NCI-H2196 treated with DMSO at 0.1 percent for 48 hours (cell line): Measurements from ENCODE around the gene KEL.

ENCODE experiments used
- DNase-seq: peaks from one replicate; lab custom pipeline; 2025; ENCODE audit not compliant: unreplicated experiment; lab: John Stamatoyannopoulos, UW

KEL gene

DNA sequence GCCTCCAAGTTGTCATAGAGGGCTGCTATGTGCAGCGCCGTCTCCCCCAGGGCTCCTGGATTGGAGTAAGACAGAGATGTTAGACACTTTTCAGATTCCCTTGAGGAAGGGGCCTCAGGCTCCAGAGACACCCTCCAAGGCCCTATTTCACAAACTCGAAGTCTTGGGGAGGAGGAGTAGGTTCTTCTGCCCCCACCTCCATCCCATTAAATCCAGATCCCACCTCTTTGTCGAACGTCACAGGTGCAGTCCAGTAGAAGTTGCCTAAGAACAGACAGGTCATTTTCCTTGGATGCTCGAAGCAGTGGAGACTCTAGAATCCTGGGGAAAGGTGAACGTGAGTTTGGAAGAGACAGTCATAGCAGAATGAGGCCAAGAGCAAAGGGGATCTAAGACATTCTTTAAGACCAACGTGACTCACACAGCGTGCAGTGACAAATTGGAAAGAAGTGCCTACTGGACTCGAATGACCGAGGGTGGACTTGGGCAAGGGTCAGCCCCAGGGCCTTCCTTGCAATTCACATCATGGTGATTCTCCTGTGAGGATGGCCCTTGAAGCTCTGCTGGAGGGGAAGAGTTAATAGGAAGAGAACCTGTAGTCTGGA lies 31.9 kb downstream of the KEL start:
- DNase-seq, result no peak

DNA sequence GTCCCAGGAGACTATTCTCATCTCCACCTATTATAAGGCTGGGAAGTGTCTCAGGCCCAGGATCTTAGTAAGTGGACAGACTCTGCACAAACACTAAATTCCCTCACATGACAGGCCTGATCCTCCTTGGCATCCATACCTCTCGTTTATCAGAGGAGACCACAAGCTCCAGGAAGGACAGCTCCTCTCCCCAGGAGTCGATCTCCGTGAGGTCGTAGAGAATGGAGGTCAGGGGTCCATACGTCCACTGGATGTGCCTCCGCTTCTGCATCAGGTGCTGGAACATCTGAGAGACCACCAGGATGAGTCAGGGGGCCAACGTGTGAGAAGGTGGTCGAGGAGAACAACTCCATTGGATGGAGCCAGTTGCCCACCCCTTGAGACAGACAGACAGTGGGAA lies 34.2 kb downstream of the KEL start:
- DNase-seq, result no peak

DNA sequence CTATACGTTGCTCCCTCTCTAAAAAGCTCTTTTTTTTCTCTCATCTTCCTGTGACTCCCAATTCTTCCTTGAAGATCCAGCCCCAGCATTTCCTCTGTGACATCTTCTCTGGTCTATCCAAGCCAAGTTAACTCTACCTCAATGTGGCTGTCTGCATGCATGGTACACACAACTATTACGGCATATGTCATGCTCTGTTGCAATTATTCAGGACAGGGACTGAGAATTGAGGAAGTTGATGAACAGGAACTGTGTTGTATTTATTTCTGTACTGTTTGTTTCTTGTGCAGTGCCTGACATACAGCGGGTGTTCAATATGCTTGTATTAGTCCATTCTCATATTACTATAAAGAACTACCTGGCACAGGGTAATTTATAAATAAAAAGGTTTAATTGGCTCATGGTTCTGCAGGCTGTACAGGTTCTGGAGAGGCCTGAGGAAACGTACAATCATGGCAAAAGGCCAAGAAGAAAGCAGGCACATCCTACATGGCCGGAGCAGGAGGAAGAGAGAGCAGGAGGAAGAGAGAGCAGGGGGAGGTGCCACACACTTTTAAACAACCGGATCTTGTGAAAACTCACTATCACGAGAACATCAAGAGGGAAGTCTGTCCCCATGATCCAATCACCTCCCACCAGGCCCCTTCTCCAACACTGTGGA lies 34.9 kb downstream of the KEL start:
- no peak for DNase-seq

DNA sequence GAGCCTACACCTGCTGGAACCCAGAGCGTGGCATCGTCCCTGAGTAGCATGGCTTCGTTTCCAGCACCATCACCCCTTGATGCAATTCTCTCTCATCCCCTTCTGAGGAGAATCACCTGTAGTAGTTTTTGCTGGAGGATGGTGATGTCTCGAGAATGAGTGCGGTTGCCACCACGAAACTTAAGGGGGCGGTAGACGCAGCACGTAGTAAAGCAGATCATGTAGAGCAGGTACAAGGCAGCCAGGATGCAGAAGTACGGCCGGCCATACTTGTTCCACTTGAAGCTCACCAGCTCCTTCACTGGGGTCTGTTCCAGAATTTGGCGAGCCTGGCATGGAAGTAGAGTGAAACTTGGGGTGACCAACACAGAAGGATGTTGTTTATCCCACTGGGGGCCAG lies 36.8 kb downstream of the KEL start:
- DNase-seq, result no peak

DNA sequence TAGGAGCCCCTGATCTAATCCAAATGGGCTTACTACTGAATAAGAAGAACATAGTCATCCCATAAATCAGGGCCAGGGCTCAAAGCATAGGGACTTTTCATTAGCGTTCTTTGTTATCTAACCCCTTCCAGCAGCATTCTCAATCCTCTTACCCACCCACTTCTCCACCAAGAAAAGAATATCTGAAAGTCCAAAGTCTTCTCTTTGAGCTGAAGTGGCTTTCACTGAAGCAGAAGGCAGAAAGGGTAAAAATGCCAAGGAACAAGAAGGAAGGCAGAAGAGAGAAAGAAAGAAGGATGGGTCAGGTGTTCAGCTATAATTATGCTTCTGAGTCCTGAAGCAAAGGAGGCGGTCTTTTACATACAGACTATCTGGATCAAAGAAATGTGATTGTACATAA lies 38.8 kb downstream of the KEL start:
- no peak for DNase-seq

DNA sequence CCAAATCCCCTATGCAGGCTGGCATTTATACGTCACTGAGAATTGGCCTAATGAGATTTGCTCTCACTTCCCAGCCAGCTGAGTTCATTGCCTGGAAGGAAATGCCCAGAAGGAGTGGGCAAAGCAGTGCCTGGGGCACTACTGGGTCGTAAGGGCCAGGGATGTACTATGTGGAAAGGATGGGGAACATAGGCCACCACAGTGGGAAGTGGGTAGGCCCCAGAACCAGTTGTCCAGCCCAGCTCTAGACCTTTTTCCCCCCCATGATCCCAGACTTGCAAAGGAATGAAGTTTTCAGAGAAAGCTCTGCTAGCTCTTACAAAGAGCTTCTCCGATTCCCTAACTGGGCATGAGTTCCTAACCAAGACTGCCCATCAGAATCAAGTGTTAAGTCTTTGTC lies 42.5 kb downstream of the KEL start:
- DNase-seq, result no peak

DNA sequence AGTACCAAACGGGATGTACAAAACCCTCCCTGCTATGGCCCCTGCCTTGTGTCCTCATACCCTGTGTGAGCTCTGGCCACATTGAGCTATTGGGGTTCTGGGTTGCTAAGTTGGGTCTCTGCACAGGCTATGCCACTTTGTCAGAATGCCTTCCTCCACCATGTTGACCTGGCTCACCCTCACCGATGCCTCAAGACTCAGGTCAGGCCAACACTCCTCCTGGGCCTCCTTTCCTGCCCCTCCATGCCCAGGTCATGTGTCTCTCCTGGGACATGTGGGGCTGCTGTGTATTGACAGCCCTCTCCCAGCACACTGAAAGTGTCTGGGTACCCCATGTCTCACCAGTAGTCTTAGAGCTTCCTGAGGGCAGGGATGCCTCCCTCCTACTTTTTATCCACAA lies 43.3 kb downstream of the KEL start:
- no peak for DNase-seq

DNA sequence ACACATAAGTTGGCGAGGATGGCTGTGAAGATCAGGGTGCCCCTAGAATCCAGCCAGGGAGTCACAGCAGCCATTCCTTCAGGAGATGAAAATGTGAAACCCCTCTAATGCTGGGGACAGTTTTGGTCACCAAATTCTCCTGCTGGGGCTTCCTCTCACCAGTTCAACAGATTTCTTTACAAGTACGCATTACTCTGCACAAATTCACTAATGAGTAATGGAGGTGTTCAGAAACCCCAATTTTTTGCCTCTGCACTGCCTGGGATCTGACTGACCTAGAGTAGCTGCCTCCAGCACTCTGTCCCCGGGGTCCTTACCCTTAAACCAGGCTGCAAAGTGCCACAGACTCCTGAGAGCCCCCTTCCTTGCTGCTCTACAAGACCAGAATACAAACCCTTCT lies 44.7 kb downstream of the KEL start:
- no peak for DNase-seq

DNA sequence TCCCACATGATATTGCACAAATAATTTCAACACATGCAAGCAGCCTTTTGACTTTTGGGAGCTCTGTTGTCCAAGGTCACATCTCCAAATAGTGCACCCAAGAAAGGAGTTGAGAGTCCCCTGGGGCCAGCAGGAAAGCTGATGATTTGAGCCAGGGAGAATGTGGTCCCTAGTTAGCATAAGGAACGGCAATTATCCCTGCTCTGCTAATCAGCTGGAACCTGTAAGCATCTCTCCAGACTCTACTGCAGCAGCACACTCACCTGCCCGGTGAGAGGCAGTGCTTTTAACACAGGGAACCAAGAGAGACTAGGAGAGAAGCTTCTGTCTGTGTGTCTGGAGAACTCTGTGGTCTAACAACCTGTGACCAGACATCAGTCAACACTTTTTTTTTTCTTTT lies 45.7 kb downstream of the KEL start:
- DNase-seq, result no peak

DNA sequence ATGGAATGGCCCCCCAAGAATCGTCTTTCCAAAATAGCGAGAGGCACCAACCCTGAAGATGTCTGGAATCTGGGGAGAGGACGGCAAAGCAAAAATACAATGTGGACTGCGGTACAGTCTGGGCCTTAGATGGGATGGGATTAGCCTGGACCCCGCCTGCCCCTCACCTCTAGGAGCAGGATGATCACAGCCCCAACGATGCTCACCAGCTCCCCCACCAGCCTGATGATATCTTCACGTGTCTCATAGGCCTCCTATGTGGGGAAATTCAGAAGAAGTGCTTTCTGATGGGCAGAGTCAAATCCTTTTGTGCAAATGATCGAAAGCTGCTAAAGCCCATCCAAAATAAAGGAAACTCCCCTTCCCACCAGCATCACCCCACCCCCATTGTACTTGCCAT lies 46.8 kb downstream of the KEL start:
- DNase-seq, result no peak

DNA sequence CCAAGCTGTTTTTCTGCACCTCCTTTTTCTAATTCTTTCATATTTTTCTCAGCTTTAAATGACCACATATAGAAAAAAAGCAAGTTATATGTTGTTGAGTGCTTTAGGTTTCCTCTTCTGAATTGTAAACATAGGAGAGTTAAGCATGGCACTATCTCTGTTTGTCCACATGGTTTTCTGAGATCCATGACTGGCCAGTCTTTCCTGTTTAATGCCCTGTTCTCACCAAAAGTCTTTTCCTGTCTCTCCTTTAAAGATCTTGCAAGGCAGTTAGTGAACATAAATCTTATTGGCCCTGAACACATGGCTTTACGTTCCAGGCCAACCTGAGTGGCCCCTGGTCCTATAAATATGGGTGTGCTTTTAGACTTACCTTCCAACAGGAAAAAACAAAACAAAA lies 48.0 kb downstream of the KEL start:
- DNase-seq, result no peak

DNA sequence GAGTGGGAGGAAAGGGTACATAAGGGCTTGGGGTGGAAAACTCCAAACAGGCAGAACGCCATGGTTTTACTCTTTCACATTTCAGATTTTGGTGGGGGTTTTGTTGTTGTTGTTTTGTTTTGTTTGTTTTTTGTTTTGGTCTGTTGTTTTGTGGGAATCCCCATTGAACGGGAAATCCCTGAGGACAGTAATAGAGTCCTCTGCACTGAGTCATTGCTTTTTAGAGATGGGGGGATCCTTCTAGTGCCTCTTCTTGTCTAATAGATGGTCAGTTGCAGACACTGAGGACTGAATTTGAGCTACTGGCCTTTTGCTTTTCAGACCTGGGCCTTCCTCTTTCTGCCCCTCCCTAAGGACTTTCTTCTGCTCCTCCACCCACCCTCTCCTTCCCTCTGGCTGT lies 48.6 kb downstream of the KEL start:
- DNase-seq, result no peak

DNA sequence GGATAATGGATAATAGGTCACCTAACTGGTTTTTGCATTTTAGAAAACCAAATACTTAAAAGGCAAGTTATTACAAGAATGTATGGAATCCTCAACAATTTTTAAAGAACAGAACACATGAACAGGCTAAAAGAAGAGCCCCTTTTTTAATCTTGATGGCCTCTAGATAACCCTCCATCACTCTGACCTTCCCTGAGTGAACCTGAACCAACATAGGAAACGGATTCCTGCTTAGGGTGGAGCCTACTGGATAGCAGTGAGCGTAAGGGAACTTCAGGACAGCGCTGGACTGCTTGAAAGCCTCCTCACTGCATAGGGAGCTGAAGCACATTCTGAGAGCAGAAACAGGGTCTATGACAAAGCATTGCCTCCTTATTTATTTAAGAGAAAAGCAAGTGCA lies 49.1 kb downstream of the KEL start:
- no peak for DNase-seq

DNA sequence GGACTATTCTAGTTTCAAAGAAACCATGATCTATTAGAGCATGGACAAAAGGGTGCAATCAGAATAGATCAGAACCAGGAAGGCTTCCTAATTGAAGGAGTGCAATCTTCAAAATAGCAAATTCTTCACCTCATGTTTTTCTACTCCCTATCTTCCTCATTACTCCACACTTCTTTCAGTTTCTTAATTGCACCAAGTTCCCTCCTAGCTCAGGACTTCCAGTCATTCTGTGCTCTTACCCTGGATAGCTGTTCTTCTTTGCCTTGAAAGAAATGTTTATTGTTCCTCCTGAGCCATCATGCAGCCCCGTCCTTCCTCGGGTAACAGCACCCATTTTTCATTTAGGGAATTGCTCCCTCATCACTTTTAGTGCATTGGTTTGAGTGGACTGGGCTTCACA lies 51.7 kb downstream of the KEL start:
- DNase-seq, result no peak

DNA sequence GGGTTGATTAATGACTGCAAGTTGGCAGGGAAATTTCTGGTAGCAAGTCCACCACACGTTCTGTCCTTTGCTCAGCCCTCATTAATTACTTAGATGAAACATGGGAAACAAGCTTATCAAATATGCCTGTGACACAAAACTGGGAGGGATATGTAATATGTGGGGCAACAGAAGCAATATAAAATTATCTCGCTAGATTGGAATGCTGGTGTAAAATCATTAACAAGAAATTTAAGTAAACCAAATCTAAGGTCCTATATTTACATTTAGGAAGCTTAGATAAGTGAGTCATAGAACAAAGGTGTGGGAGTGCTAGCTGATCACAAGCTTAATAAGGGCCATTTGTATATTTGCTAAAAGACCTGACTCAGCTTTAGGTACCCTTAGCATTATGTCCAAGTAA lies 52.1 kb downstream of the KEL start:
- DNase-seq, result no peak

DNA sequence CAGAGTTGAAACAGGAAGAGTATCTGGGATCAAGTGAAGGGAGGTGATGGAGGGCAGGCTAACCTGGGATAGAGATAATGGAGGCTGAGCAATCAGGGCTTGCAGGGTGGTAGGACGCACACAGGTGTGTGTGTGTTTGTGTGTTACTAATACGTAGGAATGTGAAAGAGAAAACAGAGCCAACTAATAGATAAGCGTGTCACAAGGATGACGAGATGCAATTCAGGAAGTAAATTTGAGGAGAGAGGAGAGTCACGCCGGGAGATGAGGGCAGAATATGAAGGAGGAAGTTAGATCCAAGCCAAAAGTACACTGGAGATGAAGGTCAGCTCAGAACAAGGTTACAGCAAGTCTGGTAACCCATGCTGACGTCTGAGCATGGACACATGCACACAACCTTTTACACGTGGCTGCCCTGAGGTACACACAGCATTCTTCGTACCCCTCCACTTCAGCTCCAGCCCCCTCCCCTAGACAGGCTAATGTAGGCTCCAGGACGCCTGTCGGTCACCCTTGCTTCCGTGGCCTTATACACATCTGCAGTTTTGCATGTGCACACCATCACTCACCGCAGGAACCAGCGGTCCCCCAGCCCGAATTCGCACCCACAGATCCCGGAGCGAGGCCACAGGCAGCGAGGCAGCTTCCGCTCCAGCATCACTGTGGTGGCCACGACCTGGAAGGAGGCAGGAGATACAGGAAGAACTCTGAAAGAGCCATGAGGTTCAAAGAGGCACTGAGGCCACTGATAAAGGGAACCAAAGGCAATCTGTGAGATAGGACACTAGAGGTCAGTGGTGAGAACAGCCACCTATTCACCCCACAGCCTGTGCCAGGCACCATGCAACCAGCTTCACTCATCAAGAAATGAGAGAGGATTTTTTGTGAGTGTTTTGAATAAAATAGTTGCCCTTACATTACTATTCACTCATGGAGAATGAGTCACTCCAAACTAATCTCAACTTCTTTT lies 53.0 kb downstream of the KEL start:
- DNase-seq, result no peak

DNA sequence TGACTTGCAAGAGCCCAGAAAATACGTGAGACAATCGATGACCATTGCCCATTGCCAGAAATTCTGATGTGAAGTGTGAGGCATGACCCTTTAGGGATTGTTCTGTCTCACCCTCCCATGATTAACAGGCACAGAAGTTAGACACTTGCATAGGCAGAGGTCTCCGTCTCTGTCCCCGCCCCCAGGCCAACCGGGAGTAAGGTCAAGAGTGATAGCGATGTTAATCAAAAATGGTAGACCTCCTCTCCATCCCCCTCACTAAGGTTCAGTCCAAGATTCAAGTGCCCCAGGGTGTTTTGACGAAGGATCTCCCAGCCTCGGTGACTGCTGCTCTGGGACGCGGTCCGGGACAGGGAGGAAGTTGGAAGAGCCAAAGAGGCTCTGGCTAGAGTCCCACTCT lies 53.9 kb downstream of the KEL start:
- no peak for DNase-seq

DNA sequence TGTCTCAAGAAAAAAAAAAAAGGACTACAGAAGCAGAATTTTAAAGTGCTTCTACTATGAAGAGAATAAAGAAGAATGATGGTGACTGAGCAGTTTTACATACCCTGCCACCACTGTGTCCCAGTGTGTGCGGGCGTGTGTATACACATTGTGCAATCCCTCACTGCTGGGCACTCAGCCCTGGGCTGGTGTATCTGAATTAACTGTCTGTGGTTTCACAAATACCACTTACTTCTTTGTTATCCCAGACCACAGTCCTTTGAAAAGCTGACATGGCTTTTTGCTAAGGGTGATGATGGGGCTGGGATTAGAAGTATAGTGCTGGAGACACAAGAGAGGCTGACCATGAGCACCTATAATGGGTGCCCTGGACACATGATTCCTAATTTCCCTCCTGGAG lies 55.5 kb downstream of the KEL start:
- no peak for DNase-seq

DNA sequence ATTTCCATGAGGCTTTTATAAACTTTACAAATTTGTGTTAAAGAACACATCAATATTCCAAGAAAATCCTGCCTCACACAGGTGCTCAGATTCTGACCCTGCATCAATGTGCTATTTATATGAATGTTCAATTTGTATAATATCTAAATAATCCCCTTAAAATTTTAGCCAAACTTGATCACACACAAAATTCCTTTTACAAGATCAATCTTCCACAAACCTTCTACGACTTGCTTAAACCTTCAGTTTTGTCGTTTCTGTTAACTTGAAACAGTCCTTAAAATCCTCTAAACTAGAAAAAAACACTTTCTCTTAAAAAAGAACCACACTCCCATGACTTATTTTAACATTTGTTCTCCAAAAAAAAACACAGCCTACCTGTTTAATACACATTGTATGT lies 56.4 kb downstream of the KEL start:
- DNase-seq, result no peak

DNA sequence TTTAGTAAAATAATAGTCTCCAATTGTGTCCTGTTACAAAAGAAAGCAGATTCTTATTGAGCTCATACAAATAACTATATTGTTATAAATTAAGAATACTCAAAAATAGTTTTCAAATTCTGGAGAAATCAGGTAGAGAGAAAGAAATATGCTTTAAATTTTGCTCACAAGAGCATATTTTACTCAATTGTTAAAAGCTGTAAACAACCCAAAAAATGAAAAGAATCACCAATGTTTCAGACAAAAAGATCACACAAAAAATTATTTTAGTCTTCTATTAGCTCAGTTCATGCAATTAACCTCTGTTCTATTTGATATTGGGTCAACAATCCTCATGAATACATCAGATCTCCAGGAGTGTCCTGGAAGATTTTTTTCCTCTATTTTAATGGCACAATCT lies 58.0 kb downstream of the KEL start:
- DNase-seq, result no peak

DNA sequence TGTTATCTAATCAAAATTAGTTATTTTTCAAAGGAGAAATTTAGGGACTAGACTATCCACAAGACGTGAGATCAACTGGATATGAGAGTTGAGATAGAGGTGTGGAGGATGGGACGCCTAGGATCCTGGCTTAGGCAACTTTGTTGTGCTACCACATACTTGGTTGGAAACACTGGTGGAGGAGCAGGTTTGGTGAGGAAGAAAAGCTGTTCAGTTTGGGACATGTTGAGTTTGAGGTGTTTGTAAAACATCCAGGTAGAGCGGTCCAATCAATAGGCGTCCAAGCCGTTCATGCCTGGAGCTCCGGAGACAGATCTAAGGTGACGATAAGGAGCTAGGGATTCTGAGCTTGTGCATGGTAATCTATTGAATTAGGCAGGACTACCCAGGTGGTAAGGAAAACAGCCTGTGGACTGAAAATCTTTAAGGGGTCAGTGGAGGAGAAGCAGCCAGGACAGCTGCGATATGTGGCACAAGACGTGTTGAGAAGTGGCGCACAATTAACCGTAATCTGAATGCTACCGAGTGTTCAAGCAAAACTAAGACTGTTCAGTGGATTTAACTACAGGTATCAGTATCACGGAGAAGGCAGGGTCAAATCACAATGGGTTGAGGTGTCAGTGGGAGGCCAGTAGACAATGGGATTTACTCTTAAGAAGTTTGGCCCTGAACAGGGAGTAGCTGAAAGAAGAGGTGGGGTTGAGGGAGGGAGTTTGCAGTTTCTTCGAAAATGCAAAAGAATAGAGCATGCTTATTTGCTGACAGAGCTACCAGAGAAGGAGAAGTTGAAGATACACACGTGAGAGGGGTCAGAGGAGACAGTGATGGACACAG lies 60.5 kb downstream of the KEL start:
- DNase-seq, result no peak
